Measurements from ENCODE around the gene ARHGEF33.

ARHGEF33 gene

GRCh38 chr2:39022642-39023235, 133.1 kb downstream of the ARHGEF33 start:
- DNase-seq = no peak

GRCh38 chr2:39023649-39024048, 134.0 kb downstream of the ARHGEF33 start:
- DNase-seq = no peak

GRCh38 chr2:39024833-39025232, 135.2 kb downstream of the ARHGEF33 start:
- DNase-seq = no peak

Data from activated naive CD4-positive, alpha-beta T cell treated with Interleukin-2 at 50 U/mL for 16 hours (primary cell).